Measurements from ENCODE around the gene CCDC197.

The CCDC197 gene

DNA sequence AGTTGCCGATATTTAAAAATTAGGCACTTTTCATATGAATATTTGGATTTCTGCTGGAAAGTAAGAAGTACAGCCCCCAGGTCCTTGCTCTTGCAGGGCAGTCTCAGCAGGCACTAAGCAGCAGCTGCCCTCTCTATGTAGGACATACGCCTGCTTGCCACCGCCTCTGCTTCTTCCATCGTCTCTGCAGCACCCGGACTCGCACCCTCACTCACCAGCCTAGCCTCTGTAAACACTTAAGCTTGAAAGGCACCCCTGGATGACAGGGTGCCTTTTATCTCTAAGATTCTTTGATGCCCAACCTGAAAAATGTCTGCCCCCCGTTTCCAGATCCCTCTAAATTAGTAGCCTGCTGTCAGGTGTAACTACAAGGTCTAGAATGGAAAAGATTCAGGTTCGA is 48.0 kb downstream of the CCDC197 start:
- no peak for DNase-seq

DNA sequence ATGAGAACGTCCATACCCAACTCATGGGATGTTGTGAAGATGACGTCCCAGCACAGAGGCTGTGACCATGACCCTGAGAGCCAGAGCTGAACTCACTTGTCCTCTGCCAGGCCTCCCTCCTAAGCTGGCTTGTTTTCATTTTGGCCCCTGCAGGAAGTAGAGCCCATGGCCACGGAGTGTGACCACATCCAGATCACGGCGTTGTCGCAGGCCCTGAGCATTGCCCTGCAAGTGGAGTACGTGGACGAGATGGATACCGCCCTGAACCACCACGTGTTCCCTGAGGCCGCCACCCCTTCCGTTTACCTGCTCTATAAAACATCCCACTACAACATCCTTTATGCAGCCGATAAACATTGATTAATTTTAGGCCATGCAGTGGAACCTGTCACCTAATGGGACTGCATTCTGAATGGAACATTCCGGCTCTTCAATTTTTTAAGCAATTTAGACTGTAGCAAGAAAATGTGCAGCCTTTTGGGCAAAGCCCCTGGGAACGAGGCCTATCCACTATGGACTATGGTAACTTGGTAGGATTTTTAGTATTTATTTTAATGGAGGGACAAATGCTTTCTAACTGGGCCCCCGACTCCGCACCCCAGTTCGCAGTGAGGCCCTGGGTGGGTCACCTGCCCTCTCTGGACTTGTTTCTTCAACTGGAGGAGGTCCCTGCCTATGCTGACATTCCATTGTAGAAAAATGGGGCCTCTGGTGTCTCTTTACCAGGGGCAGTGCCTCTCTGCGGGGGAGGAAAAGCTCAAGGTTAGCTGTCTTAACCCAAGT is 48.7 kb downstream of the CCDC197 start:
- DNase-seq: no peak

DNA sequence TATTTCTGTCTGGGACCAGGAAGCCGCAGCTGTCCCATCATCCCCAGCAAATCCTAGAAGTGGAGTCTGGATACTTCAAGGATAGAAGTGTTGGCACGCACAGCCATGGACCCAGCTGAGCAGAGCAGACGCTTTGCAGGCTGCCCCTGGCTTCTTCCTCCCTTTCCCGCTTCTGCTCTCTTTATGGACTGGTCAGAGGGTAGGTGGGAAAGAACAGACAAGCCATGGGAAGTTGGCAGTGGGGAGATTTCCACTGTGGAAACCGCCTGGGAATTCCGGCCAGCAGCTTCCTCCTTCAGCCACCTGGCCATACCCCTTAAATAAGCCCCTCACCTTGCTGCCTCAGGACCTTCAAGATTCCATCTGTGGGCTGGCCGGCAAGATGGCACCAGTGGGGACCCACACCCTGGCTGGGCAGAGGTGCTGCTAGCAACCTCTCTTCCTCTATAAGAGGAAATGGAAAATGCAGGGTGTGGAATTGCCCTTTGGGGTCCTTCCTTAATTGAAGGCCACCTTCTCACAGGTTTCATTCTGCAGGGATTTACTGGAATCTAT is 49.7 kb downstream of the CCDC197 start:
- DNase-seq: no peak

DNA sequence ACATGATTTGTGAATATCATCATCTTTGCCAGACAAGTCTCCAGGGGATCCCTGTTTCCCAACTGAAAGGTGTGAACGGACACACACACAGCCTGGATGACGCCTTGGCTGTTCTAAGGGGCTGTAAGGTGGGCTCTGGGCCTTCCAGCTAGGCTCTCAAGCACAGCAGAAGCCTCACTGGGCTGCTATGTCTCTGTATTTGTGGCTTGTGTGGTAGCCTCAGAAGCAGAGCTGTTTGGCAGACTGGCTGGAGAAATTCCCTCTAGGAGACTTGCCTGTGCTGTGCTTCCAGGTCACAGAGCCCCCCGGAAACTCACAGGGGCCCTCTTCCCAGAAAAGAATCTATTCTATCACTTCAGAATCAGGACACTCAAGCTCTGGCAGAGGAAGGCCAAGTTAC is 50.5 kb downstream of the CCDC197 start:
- no peak for DNase-seq

DNA sequence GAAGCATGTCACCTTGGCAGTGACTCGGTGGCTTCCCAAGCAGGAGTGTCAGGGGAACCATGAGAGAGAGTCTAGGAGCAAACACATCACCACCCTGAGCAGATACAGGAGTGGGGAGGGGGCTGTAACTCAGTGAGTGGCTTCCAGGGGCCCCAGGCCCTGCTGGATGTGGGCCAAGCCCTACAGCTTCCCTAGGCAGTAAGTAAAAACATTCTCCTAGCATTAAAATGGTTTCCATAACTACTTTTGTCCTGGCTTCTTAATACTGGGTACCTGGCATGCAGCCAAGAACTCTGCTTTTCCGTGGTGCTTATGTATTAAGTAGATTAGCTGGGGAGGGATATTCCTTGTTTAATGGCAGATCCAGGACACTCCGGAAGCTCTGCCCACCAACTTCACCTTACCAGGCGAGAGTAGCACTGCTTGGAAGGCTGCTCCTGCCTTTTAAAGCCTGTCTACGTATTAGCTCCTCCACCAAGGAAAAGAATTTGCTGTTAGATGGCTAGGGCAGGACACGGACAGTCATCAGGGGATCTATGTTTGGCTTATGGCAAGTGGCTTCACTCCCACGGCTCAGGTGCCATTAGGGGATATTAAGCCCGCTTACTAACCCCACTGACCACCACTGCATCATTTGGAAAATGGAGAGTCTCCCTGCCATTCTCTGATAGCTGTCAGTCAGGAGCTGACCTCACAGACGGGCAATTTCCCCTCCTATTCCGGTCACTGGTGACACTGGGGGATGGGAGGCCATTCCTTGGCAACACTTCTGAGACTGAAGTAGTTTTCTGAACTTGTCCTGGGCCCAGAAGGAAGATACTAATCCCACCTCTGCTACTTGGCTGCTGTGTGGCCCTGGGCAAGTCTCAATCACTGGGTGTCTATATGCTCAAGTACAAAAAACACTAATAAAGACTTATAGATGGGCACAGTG is 51.9 kb downstream of the CCDC197 start:
- DNase-seq: peak; percentile 87

DNA sequence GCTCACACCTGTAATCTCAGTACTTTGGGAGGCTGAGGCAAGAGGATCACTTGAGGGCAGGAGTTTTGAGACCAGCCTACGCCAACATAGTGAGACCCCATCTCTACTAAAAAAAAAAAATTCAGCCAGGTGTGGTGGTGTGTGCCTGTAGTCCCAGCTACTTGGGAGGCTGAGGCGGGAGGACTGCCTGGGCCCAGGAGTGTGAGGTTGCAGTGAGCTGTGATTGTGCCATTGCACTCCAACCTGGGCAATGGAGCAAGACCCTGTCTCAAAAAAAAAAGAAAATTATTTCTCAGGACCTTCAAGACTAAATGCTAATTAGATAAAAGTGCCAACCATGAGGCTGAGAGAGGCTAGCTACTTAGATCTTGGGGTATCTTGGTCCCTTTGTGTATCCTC is 52.5 kb downstream of the CCDC197 start:
- no peak for DNase-seq

DNA sequence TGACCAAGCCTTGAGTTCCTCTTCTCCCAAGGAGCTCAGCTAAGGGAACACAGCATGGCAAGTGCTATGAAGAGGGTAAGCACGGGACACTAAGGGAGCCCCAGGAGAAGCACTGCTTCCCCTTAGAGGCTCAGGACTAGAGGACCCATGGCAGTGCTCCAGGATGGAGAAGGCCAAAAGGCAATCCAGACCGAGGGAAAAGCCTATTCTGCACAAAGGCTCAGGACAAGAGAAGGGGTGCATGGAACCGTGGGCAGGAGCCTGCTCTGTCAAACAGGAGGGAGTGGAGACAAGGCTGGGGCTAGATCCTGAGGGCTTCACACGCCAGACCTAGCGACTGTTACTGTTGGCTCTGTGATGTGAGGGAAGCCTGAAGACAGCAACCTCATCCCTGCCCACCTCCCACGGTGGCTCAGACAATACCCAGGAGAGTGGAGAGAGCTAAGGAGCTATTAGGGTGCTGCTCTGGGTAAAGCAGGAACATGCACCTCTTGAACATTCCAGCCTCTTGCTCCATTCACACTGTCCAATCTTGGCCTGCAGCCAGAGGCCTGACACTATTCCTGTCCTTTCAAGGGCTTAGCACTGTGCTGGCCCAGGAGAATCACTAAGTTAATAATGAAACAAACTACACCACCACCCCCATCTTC is 53.3 kb downstream of the CCDC197 start:
- no peak for DNase-seq

DNA sequence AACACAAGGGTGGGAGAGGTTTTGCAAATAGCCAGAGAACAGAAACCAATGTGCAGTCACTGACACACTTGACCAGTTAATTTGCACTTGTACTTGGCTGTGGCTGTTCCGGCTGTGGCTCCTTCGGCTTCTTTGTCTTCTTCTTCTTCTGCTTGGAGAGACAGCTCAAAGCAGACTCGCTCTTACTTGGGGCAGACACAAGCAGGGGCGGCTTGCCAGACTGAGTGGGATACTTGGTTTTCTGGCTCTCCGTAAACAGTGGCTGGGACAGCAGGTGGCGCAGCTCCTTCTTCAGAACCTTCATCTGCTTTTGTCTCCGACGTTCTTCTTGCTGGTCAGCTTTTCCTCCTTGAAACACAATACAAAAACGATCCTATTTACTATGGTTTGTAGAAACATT is 54.0 kb downstream of the CCDC197 start:
- DNase-seq: no peak

DNA sequence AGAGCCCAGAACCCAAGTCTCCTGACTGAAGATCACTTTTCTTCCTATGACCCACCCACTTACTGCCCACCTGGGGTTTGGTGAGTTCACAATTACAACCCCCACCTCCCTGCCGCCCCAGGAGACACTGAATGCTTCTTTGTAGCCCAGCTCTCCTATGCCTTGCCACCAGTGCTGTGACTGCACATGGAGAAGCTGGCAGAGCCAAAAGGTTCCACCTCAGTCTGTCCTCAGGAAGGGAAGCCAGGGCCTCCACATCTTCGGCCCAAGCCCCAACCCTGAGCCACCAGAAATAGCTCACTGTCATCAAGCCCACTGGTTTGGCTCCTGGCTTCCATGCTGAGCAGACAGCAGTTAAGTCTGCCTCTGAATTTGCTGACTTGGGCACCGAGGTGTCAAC is 54.7 kb downstream of the CCDC197 start:
- no peak for DNase-seq

DNA sequence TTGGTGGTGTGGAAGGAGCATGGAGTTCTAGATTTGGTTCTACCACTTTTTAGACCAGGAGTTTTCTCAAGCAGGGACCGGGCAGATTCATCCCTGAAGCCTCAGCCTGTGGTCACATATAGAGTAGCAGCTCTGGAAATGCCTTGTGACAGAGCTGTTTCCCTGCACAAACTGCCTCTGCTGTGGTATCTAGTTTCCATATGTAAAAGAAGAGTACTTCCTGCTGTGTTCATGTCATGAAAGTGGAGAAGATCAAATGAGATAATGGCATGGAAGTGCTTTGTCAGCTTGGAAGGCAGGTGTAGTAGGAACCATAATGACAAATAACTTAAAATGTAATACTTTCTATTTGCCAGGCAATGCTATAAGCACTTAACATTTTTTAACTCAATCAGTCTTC is 55.1 kb downstream of the CCDC197 start:
- peak; percentile 68 for DNase-seq

DNA sequence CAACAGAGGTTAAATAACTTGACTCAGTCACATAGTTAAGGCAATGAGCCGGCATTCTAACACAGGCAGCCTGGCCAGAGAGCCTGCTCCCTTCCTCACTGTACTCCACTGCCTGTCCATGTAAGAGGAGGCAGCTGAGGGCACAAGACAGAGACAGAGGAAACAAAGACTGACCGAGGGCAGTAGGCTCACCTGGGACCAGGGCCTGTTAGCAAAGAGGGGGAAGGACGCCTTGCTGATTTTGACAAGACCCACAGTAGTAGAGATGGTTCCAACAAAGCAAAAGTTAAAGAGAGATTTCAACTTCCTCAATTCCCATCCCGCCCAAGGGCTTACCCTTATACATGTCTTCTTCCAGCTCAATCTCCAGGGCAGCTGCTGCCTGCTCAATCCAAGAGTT is 55.6 kb downstream of the CCDC197 start:
- DNase-seq: no peak

DNA sequence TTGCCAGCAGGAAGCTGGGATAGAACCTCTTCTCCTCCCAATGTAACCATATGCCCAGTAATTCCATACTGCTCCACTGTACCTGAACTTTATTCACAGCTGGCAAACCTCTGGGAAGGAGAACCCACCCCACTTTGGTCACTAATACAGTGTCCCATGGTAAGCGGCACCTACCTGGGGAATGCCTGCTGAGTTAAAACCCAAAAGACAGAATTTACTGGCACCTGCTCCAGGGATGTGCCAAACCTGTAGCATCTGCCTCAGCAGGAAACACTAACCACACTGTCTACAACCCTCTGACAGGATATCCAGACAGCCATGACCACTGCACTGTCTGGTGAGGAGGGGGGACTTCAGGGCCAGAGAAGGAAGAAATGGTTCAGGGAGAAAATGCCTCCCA is 57.3 kb downstream of the CCDC197 start:
- no peak for DNase-seq

DNA sequence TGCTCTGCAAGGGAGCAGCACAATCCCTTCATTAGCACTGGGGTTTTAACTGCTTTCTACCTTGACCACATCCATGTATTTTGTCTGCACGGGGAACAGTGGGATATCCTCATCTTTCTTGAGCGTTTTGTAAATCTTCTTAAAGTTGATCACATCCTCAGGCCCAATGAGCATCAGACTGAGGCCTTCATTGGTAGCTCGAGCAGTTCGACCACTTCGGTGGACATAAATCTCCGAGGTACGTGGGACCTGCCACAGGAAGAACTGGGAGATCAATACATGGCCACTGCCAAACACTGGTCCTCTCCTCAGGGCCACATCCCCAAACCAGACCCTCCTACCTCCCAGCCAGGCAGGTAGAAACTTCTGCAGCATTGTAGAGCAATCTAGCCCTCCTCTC is 57.8 kb downstream of the CCDC197 start:
- no peak for DNase-seq

DNA sequence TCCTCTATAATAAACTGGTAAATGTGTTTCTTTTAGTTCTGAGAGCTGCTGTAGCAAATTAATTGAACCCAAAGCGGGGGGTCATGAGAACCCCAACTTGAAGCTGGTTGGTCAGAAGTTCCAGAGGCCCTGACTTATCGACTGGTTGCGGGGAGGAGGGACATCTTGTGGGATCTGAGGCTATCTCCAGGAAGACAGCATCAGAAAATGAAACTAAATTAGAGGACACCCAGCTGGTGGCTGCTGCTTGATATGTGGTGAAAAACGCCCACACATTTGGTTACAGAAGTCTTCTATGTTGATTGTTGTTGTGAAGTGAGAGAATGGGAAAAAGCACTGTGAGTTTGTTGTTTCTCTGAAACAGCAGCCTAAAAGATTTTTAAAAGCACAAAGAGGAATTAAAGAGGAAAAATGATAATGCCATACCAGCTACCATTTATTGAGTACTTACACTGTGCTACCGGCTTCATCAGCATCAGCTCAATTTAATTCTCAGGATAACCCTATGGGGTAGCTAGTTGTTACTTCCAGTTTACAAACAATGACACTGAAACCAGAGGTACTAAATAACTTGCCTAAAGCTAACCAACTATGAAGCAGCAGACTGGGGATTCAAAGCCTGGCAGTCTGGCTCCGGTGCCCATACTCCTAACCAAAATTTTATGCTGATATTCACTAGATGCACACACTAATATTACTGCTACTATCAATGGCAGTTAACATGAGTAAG is 59.6 kb downstream of the CCDC197 start:
- DNase-seq: no peak

DNA sequence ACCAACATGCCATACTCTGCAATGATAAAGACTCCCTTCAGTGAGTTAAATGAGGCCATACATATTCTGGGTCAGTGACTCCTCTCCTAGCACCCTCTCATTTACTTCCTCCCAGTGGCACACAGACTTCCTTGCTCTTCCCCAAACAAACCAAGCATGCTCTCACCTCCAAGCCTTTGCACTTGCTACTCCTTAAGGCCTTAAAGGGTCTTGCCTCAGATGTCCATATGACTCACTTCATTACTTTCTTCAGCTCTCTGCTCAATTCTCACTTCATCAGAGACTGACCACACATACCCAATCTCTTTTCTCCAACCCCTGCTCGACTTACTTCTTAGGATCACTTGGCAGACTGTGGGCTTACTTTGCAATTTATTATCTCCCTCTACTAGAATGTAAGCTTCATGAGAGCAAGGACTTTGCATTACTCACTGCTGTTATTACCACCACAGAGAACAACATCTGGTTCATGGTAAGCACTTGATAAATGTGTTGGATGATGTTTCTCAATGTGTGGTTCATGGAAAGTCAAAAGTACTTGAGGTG is 61.1 kb downstream of the CCDC197 start:
- no peak for DNase-seq
